Measurements from ENCODE around the gene MMP14. TPM values are rescaled to one million over a fixed set of nuclear protein-coding genes. Genes with fewer than 3 reads are reported as not detected.

The MMP14 gene
- total and polyA plus RNA-seq, 11 donors = 14.0 to 90.6 (median 24.8) TPM

DNA sequence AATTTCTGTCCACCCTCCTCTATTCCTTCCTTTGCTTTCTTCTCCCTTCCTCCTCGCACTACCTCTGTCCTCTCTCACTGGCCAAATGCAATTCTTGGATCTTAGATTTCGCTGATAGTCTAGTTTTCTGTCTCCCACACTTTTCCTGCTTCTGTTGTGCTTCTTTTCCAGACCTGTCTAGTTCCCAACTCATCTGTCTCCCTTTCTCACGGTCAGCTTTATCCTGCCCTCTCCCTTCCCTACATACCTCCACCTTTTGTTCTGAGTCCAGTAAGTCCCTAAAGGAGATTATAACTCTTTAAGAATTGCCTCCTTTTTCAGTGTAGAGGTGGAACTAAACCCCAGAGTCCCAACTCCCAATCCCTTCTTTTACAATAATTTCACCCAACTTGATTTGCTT lies 880 bp upstream of the MMP14 start:
- TF ChIP-seq, protein P1, sequence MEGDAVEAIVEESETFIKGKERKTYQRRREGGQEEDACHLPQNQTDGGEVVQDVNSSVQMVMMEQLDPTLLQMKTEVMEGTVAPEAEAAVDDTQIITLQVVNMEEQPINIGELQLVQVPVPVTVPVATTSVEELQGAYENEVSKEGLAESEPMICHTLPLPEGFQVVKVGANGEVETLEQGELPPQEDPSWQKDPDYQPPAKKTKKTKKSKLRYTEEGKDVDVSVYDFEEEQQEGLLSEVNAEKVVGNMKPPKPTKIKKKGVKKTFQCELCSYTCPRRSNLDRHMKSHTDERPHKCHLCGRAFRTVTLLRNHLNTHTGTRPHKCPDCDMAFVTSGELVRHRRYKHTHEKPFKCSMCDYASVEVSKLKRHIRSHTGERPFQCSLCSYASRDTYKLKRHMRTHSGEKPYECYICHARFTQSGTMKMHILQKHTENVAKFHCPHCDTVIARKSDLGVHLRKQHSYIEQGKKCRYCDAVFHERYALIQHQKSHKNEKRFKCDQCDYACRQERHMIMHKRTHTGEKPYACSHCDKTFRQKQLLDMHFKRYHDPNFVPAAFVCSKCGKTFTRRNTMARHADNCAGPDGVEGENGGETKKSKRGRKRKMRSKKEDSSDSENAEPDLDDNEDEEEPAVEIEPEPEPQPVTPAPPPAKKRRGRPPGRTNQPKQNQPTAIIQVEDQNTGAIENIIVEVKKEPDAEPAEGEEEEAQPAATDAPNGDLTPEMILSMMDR (IDR thresholded peaks at IDR 0.05) = no peak
- TF ChIP-seq POLR2A (IDR thresholded peaks at IDR 0.05) = no peak
- WGBS, 4 donors = 70 to 83% (median 78%) methylated on average over 3 of the region's 3 CpGs
- ATAC-seq = no peak
- intact Hi-C loops (cut with DNase I) = loop anchor here in 1 of 10 donors (10.0 kb wide), 1 partner anchor 79 kb away; the partner anchor contains the start of gene RBM23
- Histone ChIP-seq H3K9me3 (no peaks in the 10 kb centered on the region), H3K4me3 (no peak overlapping the region), H3K36me3 (peaks cover 0 to 35% (median 24%) of the 10 kb centered on the region in 9 donors), H3K27ac (peak overlapping the region in 6 of 12 donors; percentile 81 to 98 (median 92)), H3K4me1 (peaks cover 0 to 41% (median 21%) of the 10 kb centered on the region in 12 donors), H3K27me3 (no peaks in the 10 kb centered on the region)
- DNase-seq = no peak

DNA sequence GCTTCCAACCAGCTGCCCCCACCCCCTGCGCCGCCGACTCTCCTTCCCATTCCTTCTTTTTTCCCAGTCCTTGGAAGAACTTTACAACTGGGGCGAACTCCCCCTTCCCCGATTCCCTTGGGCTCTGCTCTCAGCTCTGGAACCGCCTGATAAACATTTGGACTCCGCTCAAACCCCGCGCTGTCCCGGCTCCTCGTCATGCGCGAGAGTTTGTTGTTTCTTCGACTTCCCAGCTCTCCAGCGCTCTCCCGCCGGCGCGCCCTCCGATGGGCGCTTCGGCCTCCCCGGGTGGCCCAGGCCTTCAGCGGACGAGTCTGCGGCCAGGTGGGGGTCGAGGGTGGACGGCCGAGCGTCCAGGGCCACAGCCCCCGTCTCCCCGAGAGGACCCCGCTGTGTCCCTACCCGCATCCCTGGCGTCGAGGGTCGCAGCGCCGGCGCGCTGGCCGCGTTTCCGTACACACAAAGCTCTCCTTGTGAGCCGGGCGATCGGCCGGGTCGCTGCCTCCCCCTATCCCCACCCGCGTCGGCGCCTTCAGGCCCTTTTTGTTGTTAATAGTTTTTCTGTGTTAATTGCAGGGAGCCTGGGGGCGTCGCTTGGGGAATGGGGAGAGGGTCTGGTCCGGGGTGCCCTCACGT lies 847 bp downstream of the MMP14 start:
- Histone ChIP-seq H3K27me3 (no peaks in the 10 kb centered on the region), H3K4me3 (peak overlapping the region; percentile 56 to 99 (median 82)), H3K4me1 (peaks cover 0 to 37% (median 18%) of the 10 kb centered on the region in 12 donors), H3K36me3 (peaks cover 0 to 46% (median 32%) of the 10 kb centered on the region in 9 donors), H3K9me3 (no peaks in the 10 kb centered on the region), H3K27ac (peak overlapping the region; percentile 81 to 98 (median 92))
- intact Hi-C loops (cut with DNase I) = loop anchor here in 3 of 10 donors (2.0 to 10.0 kb wide), 2 partner anchors 16 to 78 kb away; partner anchors contain the start of gene RBM23 (in 1 of the 3)
- DNase-seq (peak; percentile 71 to 84 (median 75)), ATAC-seq (peak; percentile 58 to 79 (median 68))
- WGBS, 4 donors = 1 to 4% (median 2%) methylated on average over 43 to 57 of the region's 57 CpGs
- TF ChIP-seq POLR2A (IDR thresholded peaks at IDR 0.05) = no peak
- TF ChIP-seq, protein P1 (IDR thresholded peaks at IDR 0.05) = peak in 4 of 12 donors; percentile 6 to 25 (median 20)

DNA sequence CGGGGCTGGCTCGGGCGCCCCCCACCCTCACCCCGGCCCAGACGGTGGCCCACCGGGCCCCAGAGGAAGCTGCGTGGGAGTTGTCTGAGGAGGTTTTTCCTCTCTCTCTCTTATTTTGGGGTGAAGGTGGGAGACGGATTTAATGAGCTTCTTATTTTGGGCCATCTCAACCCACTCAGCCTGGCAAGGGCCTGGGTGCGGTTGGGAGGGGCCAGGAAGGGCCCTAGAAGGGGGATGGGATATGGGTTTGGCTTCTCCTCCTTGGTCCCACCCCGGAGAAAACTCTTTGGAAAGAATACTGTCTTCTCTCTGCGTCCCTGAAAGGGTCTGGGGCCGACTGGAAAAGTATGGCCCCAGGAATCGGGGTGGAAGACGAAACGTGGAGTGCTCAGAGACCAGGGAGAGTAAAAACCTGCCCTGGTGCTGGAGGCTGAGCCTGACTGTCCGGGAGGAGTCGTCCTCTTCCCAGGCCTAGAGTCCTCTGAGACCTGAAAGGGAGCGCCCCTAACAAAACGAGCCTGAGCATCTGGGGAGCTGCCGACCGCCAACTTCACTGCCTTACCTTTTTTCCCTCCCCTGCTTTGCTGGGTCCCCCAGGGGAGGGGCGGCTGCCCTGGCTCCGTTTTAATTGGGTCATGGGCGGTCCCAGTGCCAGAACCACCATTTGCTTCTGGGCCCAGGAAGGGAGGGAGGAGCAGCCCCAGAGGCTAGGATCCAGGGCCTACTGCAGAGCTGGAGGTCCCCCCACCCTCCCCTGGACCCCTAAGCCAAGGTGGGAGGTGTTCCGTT lies 1.6 kb downstream of the MMP14 start:
- Histone ChIP-seq H3K27me3 (no peaks in the 10 kb centered on the region), H3K36me3 (peaks cover 0 to 48% (median 39%) of the 10 kb centered on the region in 9 donors), H3K27ac (peak overlapping the region; percentile 81 to 98 (median 92)), H3K9me3 (no peaks in the 10 kb centered on the region), H3K4me3 (peak overlapping the region; percentile 56 to 99 (median 82)), H3K4me1 (peaks cover 0 to 37% (median 18%) of the 10 kb centered on the region in 12 donors)
- peak in 3 of 4 donors; percentile 38 to 53 (median 39) for ATAC-seq
- intact Hi-C loops (cut with DNase I) = loop anchor here in 3 of 10 donors (2.0 to 10.0 kb wide), 2 partner anchors 15 to 77 kb away; partner anchors contain the start of gene RBM23 (in 1 of the 3)
- WGBS, 4 donors = 26 to 41% (median 37%) methylated on average over 23 to 25 of the region's 25 CpGs
- DNase-seq = peak in 4 of 5 donors; percentile 44 to 70 (median 60)
- TF ChIP-seq, protein P1 (IDR thresholded peaks at IDR 0.05) = no peak
- no peak for TF ChIP-seq POLR2A (IDR thresholded peaks at IDR 0.05)

All from heart left ventricle (tissue), 16 donors.